Thoracic aorta (tissue), 2 donors: ENCODE measurements around the gene ZNF516. TPM values are rescaled to one million over a fixed set of nuclear protein-coding genes. Genes with fewer than 3 reads are reported as not detected.

ENCODE experiments used
- ATAC-seq: fragments of 150-250 bp; one replicate; pipeline ENCODE4 v1.8.0; 2017; ENCODE audit warnings: low read depth; ENCODE audit not compliant: insufficient number of reproducible peaks, low FRiP score
- DNase-seq: peaks from one replicate; pipeline ENCODE4 v3.0.0-alpha.2; 2020; ENCODE audit warnings: low spot score
- H3K27ac ChIP-seq, 2 donors: fragments of 200-600 bp; sonication (generic); 1 replicate in 1 of 2; 2 replicates in 1 of 2; pipeline ENCODE4 v1.5.1; 2016; ENCODE audit warnings: mild to moderate bottlenecking in 2 of 2, moderate library complexity in 2 of 2
- H3K27me3 ChIP-seq: fragments of 200-600 bp; sonication (generic); replicated peaks from 2 replicates; pipeline ENCODE4 v1.6.0; 2016; ENCODE audit warnings: mild to moderate bottlenecking; ENCODE audit not compliant: insufficient read depth
- H3K36me3 ChIP-seq: fragments of 200-600 bp; sonication (generic); one replicate; pipeline ENCODE4 v1.5.1; 2016
- H3K4me1 ChIP-seq, 2 donors: fragments of 200-600 bp; sonication (generic); 1 replicate in 1 of 2; 2 replicates in 1 of 2; pipeline versions ENCODE4 v1.5.1 to v1.6.0; 2016; ENCODE audit warnings: low read depth in 2 of 2, mild to moderate bottlenecking in 1 of 2; ENCODE audit not compliant: control insufficient read depth in 1 of 2
- H3K4me3 ChIP-seq: fragments of 200-600 bp; sonication (generic); 2 replicates; pipeline ENCODE4 v1.5.1; 2016; ENCODE audit warnings: mild to moderate bottlenecking
- H3K9me3 ChIP-seq: fragments of 200-600 bp; sonication (generic); 2 replicates; pipeline ENCODE4 v1.5.1; 2016
- CTCF ChIP-seq: fragments of 200-600 bp; sonication (generic); IDR thresholded peaks from one replicate; pipeline ENCODE4 v1.5.1; 2019; ENCODE audit warnings: antibody characterized with exemption
- total RNA-seq, 2 donors: library from RNA; depleted of rRNA; stranded (reverse); fragments of >200 nt; gene quantifications; one replicate each; pipeline versions ENCODE4 v1.1.0 to v1.2.3, GENCODE V29; 2016

The ZNF516 gene
- total RNA-seq, 2 donors from 2014 or later, result 19.5 to 19.8 TPM

DNA sequence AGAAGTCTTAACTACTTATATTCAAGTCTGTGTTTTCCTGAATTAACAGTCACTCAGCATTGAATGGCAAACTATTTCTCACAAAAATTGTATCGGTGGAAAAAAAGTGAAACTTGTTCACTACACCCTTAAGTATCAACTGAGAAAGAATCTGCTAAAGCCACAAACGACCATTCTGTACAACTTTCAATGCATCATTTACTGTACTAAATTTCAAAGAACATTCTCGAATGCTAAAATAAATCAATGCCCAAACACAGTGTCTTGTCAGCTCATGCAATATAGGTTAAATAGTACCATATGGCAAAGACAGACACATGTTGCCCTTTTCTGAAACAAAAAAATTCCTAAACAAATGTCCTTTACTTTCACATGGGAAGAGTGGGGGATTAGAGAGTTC is 9.0 kb downstream of the ZNF516 start:
- no peak overlapping the region for H3K27ac ChIP-seq
- H3K4me3 ChIP-seq, result no peak overlapping the region
- ATAC-seq (no peak), DNase-seq (no peak)
- peaks cover 0 to 3% of the 10 kb centered on the region in 2 donors for H3K4me1 ChIP-seq
- no peaks in the 10 kb centered on the region for H3K27me3 ChIP-seq
- no peaks in the 10 kb centered on the region for H3K36me3 ChIP-seq
- H3K9me3 ChIP-seq, result no peaks in the 10 kb centered on the region
- no peak for TF ChIP-seq CTCF

GRCh38 chr18:76484749-76485387 is 10.2 kb downstream of the ZNF516 start:
- Histone ChIP-seq H3K27ac (no peak overlapping the region), H3K27me3 (no peaks in the 10 kb centered on the region), H3K4me1 (peaks cover 0 to 3% of the 10 kb centered on the region in 2 donors), H3K4me3 (no peak overlapping the region), H3K36me3 (no peaks in the 10 kb centered on the region), H3K9me3 (no peaks in the 10 kb centered on the region)
- no peak for DNase-seq
- ATAC-seq, result no peak
- TF ChIP-seq CTCF, result no peak

- no peak for DNase-seq
- Histone ChIP-seq H3K4me3 (no peak overlapping the region), H3K27ac (no peak overlapping the region), H3K4me1 (peaks cover 0 to 3% of the 10 kb centered on the region in 2 donors), H3K9me3 (no peaks in the 10 kb centered on the region), H3K36me3 (no peaks in the 10 kb centered on the region), H3K27me3 (no peaks in the 10 kb centered on the region)
- no peak for ATAC-seq
- no peak for TF ChIP-seq CTCF
Measured at GRCh38 chr18:76483780-76484179, 11.3 kb downstream of the ZNF516 start.

GRCh38 chr18:76482971-76483691 is 11.9 kb downstream of the ZNF516 start:
- H3K27ac ChIP-seq, result no peak overlapping the region
- no peak overlapping the region for H3K4me3 ChIP-seq
- no peaks in the 10 kb centered on the region for H3K4me1 ChIP-seq
- no peak for TF ChIP-seq CTCF
- no peaks in the 10 kb centered on the region for H3K36me3 ChIP-seq
- no peaks in the 10 kb centered on the region for H3K9me3 ChIP-seq
- DNase-seq (no peak), ATAC-seq (no peak)
- no peaks in the 10 kb centered on the region for H3K27me3 ChIP-seq

GRCh38 chr18:76482267-76482666 is 12.8 kb downstream of the ZNF516 start:
- Histone ChIP-seq H3K27me3 (no peaks in the 10 kb centered on the region), H3K36me3 (no peaks in the 10 kb centered on the region), H3K9me3 (no peaks in the 10 kb centered on the region), H3K4me3 (no peak overlapping the region), H3K4me1 (peaks cover 0 to 6% of the 10 kb centered on the region in 2 donors), H3K27ac (no peak overlapping the region)
- ATAC-seq (no peak), DNase-seq (no peak)
- TF ChIP-seq CTCF, result no peak
